ENCODE data around the gene ALDH1A3. TPM values are rescaled to one million over a fixed set of nuclear protein-coding genes. Genes with fewer than 3 reads are reported as not detected.
"Not testable (repeated sequence)": the region's sequence is repeated elsewhere in the genome, so short reads cannot be mapped to it uniquely, and the experiment has no call there.

The ALDH1A3 gene
- not detected in 2 replicates for total RNA-seq (2014; rRNA removed; shearing (Covaris generic))

GRCh38 chr15:100879464-100880138 is at the start of gene ALDH1A3:
TSS of gene ALDH1A3 (plus strand) at chr15:100879831. CDS start at chr15:100879908, 77 bp downstream.
- in situ Hi-C loops (cut with HindIII; ENCODE audit: low sequenced_read_pairs) = no loop called here
- DNase-seq (ENCODE audit: low spot score) = no peak

- in situ Hi-C loops (cut with HindIII; ENCODE audit: low sequenced_read_pairs) = no loop called here
- DNase-seq (ENCODE audit: low spot score) = peak; percentile 68
Observed at GRCh38 chr15:100831467-100831866, 48.2 kb upstream of the ALDH1A3 start.

DNA sequence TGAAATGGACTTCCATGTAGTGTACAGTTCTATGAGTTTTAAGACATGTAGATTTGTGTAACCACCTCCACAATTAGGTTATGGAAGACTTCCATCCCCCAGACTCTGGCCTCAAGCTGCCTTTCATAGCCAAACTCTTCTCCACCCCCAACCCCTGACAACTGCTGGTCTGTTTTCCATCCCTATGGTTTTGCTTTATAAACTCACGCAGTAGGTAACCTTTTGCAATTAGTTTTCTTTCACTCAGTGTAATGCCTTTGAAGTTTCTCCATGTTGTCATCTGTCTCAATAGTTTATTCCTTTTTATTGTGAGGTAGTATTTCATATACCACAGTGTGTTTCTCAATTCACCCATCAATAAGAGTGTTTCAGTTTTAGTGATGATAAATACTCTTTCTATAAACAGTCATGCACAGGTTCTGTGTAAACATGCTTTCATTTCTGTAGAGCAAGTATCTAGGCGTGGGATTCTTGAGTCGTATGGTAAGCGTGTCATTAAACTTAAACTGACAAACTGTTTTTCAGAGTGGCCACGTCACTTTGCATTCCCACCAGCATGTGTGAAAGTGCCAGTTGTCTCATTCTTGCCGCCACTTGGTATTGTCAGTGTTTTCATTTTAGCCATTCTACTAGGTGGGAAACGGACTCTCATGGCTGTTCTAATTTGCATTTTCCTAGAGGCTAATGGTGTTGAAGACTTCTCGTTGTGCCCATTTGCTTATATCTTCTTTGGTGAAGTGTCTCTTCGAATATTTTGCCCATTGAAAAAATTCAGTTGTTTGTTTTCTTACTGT is 47.3 kb upstream of the ALDH1A3 start:
- no peak for DNase-seq (ENCODE audit: low spot score)
- in situ Hi-C loops (cut with HindIII; ENCODE audit: low sequenced_read_pairs) = no loop called here

DNA sequence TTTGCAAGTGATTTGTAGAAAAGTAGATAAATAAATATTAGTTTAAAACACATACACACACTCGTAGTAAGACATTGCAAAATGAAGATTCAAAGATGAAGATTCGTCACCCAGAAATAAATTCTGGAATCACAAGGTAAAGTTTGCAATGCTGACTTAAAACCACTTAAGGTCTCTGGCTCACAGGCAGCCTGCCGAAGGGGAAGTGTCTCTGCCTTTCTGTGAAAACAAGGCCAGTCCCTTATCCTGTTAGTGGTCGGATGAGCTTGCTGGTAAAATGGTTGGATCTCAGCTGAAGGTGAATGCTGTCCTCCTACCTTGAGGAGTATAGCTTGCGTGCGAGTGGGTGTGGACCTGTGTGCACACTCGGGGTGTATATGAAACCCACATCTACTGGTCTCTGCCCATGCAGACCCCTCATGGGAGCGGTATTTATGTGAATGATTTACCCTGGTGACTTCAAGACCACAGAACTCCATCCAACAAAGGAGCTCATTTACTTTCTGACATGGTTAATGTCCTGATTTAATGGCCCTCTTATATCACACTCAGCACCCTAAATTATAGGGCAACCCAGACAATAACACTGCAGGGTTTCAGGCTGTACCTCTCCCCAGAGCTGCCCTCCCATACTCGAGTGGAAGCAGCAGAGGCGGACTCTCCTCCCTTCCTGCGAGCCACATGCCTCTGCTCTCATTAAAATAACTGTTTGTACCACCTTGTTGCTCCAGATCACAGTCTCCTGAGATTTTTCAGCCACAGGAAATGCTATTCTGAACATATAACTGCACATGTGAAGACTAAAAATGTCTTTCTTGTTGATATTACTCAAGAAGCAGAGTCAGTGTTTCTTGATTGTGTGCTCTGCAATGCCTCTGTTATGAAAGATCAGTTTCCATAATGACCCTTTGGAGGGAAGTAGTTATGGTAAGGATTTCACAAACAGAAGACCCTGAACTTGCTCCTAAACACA is 45.9 kb upstream of the ALDH1A3 start:
- DNase-seq (ENCODE audit: low spot score) = no peak
- in situ Hi-C loops (cut with HindIII; ENCODE audit: low sequenced_read_pairs) = no loop called here

GRCh38 chr15:100834731-100835130 is 44.9 kb upstream of the ALDH1A3 start:
- in situ Hi-C loops (cut with HindIII; ENCODE audit: low sequenced_read_pairs) = no loop called here
- no peak for DNase-seq (ENCODE audit: low spot score)

DNA sequence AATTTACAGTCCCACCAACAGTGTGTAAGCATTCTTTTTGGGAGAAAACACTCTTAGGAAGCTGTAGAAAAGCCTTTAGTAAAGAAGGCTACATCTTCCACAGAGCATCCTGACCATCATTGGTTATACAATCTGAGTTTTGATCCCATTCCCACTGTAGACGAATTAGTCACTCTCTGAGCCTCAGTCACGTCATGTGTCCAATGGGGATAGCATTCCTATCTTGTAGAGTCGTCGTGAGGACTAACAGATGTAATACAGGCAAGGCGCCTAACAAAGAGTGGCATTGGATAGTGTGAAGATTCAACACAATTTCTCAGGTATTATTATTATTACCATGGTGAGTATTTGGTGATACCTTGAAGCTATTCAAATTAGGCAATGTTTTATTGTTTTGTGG is 44.0 kb upstream of the ALDH1A3 start:
- DNase-seq (ENCODE audit: low spot score) = no peak
- in situ Hi-C loops (cut with HindIII; ENCODE audit: low sequenced_read_pairs) = no loop called here

DNA sequence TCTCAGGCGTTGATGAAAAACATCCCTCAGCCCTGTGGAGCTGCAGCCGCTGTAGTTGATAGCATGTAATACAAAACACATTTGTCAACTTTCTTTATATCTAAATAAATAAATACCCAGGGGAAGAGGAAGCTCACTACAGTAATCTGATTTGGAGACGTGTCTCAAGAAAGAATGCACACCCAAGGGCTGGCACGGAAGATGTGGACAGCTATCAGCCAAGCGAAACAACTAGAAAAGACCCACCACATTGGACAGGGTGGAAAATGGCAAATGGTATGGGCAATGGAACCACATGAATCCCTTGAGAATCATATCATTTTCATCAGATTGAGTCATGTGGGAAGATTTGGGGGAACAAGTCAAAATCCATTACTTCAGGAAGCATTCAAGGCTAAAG is 43.1 kb upstream of the ALDH1A3 start:
- in situ Hi-C loops (cut with HindIII; ENCODE audit: low sequenced_read_pairs) = no loop called here
- no peak for DNase-seq (ENCODE audit: low spot score)

GRCh38 chr15:100841426-100841825 is 38.2 kb upstream of the ALDH1A3 start:
- in situ Hi-C loops (cut with HindIII; ENCODE audit: low sequenced_read_pairs) = no loop called here
- no peak for DNase-seq (ENCODE audit: low spot score)

DNA sequence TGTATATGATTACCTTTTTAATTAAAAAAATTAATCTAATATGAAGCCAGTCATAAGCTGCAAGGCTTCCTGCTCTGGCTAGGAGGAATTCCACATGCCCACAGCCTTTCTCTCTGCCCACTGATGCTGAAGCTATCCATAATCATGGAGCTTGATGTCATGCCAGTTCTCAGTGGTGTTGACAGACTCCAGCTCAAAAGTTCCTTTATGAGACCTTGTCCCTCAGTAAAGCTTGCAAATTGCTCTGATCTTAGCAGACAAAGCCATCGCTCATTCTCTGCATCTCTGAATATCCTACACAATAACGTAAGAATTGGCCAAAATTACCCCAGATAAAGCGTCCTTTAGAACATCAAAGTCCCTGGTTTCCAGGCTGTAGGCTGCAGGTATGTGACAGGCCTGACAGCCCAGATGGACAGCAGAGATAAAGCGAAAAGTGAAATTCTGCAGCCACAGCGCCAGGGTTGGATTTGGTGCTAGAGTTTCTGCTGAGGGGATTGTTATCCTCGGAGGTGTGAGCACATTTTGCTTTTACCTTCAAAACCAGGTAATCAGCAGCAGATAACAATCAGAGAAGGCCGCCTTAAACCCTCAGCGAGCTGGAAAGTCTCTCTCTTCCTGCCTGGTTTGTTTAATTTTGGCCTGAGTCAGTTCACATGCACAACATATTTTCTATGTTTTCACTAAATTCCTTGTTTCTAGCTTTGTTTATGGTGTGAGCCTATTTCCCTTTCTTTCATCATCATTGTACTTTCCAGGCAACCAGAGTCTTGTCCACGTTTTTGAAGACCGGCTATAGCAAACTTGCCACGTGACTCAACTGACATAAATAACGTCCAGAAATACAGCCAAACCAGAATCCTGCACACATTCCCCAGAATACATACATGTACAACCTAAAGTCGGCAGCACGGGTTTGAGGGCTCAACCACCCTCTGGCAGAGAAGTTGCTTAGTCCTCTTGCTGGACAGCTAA is 36.6 kb upstream of the ALDH1A3 start:
- no peak for DNase-seq (ENCODE audit: low spot score)
- in situ Hi-C loops (cut with HindIII; ENCODE audit: low sequenced_read_pairs) = no loop called here

- DNase-seq (ENCODE audit: low spot score) = no peak
- in situ Hi-C loops (cut with HindIII; ENCODE audit: low sequenced_read_pairs) = no loop called here
Observed at GRCh38 chr15:100844167-100844566, 35.5 kb upstream of the ALDH1A3 start.

DNA sequence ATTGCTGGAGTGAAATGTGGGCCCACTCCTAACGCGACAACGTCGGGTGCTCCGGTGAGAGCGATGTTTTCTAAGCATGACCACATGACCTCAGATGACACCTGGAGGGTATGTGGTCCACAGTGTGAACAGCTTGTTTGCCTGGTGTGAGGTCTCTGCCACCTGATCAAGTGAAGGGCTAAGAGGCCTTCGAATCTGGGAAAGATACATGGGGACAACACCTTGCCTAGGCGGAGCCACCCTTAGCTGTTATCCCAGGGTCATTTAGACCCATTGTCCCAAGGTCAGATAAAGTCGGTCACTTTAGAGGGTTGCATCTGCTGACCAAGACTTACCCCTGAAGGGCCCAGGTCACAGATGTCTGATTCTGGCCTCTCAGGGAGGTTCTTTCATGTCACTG is 34.9 kb upstream of the ALDH1A3 start:
- in situ Hi-C loops (cut with HindIII; ENCODE audit: low sequenced_read_pairs) = no loop called here
- no peak for DNase-seq (ENCODE audit: low spot score)

GRCh38 chr15:100847194-100847593 is 32.4 kb upstream of the ALDH1A3 start:
- no peak for DNase-seq (ENCODE audit: low spot score)
- in situ Hi-C loops (cut with HindIII; ENCODE audit: low sequenced_read_pairs) = no loop called here

DNA sequence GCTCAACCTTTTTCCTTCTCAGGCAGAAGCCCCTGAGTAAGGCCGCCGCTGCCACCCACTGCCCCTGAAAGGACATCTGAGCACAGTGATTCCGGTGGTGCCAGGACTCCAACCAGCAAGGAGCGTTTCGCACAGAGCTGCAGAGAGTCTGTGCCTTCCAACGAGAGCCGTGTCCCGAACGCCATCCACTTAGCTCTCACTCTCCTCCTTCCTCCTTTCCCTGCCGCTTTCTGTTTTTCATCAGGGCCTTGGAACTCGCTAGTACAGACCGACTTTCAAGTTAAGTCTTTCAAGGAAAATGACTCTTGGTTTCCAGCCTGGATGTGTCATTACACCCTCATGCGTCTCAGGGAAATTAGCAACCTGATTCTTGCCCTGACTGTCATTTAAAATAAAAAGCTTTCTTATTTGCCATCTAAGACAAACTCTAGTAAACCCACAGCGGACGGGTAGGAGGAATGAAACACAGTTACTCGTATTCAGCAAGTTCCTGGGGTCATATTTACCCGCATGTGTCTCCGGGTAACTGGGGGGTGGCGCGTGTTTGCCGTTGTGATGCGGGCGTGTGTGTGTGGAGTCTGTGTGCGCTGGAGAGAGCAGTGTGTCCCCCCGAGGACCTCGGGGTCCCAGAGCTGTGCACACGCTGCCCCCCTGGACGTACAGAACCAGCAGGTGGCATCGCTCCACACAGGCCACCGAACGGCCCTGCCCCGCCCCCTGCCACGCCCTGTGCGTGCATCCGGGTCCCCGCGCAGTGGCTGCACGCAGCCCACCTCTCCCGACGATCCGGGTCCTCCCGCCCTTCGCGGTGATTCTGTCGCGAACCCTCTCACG is 30.4 kb upstream of the ALDH1A3 start:
- in situ Hi-C loops (cut with HindIII; ENCODE audit: low sequenced_read_pairs) = no loop called here
- DNase-seq (ENCODE audit: low spot score) = no peak

- DNase-seq (ENCODE audit: low spot score) = no peak
- in situ Hi-C loops (cut with HindIII; ENCODE audit: low sequenced_read_pairs) = no loop called here
Observed at GRCh38 chr15:100849855-100850218, 29.8 kb upstream of the ALDH1A3 start.

DNA sequence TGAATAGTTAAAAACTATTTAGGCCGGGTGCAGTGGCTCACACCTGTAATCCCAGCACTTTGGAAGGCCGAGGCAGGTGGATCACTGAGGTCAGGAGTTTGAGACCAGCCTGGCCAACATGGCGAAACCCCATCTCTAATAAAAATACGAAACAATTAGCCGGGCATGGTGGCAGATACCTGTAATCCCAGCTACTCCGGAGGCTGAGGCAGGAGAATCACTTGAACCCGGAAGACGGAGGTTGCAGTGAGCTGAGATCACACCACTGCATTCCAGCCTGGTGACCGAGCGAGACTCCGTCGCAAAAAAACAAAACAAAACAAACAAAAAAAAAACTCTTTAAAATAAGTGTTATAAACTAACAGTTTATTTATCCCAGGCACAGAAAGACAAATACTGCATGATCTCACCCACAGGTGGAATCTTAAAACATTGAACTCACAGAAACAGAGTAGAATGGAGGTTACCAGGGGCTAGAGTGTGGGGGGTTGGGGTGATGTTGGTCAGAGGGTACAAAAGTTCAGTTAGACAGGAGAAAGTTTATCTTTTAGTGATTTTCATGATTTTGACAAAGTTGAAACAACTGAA is 28.1 kb upstream of the ALDH1A3 start:
- in situ Hi-C loops (cut with HindIII; ENCODE audit: low sequenced_read_pairs); DNase-seq (ENCODE audit: low spot score): not testable (repeated sequence)

DNA sequence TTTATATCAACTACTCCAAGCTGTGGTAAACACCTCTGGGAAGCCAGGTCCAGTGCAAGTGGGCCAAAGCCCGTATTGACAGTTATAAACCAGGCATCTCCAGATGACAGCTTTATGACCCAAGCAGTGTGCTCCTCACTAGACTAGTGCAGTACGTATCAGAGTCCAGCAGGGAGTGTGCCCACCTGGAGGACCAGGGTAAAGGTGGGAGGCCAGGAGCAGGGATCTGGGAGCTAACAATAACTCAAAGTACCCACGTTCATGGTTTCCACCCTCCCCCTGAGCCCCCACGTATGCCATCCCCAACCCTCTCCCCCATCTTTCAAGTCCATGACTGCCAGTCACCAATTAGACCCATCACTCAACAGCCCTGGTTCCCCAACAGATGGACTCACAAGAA is 27.0 kb upstream of the ALDH1A3 start:
- in situ Hi-C loops (cut with HindIII; ENCODE audit: low sequenced_read_pairs) = no loop called here
- no peak for DNase-seq (ENCODE audit: low spot score)

GRCh38 chr15:100853676-100854440 is 25.8 kb upstream of the ALDH1A3 start:
- DNase-seq (ENCODE audit: low spot score) = no peak
- in situ Hi-C loops (cut with HindIII; ENCODE audit: low sequenced_read_pairs) = no loop called here

Measured in G401 (cell line).